Activated CD8-positive, alpha-beta memory T cell treated with anti-CD3 and anti-CD28 coated beads for 24 hours (primary cell): ENCODE results near the gene XPO1.
"Not testable (repeated sequence)": the region's sequence is repeated elsewhere in the genome, so short reads cannot be mapped to it uniquely, and the experiment has no call there.

Experiments used
- DNase-seq: peaks from one replicate; pipeline ENCODE4 v3.0.0-alpha.2; 2020

The XPO1 gene

GRCh38 chr2:61535449-61535848, 2.7 kb downstream of the XPO1 start:
- no peak for DNase-seq

- DNase-seq: no peak
Measured at GRCh38 chr2:61534926-61535325, 3.2 kb downstream of the XPO1 start.

GRCh38 chr2:61530749-61531148, 7.4 kb downstream of the XPO1 start:
- no peak for DNase-seq

- no peak for DNase-seq
Measured at GRCh38 chr2:61529944-61530735, 8.0 kb downstream of the XPO1 start.

- DNase-seq: peak; percentile 32
Measured at GRCh38 chr2:61520261-61520660, 17.9 kb downstream of the XPO1 start.

GRCh38 chr2:61512768-61513398, 25.3 kb downstream of the XPO1 start:
- DNase-seq: peak; percentile 37

- DNase-seq: peak; percentile 47
Measured at GRCh38 chr2:61510674-61511671, 27.2 kb downstream of the XPO1 start.

GRCh38 chr2:61504949-61505348, 33.2 kb downstream of the XPO1 start:
- peak; percentile 37 for DNase-seq

- no peak for DNase-seq
Measured at GRCh38 chr2:61499060-61499459, 39.1 kb downstream of the XPO1 start.

GRCh38 chr2:61493523-61493942, 44.6 kb downstream of the XPO1 start:
- DNase-seq: no peak

- no peak for DNase-seq
Measured at GRCh38 chr2:61492476-61492875, 45.7 kb downstream of the XPO1 start.

- DNase-seq: peak; percentile 32
Measured at GRCh38 chr2:61485281-61485680, 52.9 kb downstream of the XPO1 start.

GRCh38 chr2:61478086-61478485, 60.1 kb downstream of the XPO1 start:
- DNase-seq: no peak

GRCh38 chr2:61476929-61477589, 61.1 kb downstream of the XPO1 start:
- not testable (repeated sequence) for DNase-seq

- no peak for DNase-seq
Measured at GRCh38 chr2:61471905-61472805, 66.0 kb downstream of the XPO1 start.

GRCh38 chr2:61470965-61471904, 66.9 kb downstream of the XPO1 start, which contains the start of gene USP34:
TSS of gene USP34 (minus strand) at chr2:61471087. CDS start at chr2:61470692, 395 bp downstream.
- peak; percentile 92 for DNase-seq

GRCh38 chr2:61470122-61470951, 67.8 kb downstream of the XPO1 start:
- peak; percentile 90 for DNase-seq

GRCh38 chr2:61469424-61470121, 68.6 kb downstream of the XPO1 start:
- no peak for DNase-seq

GRCh38 chr2:61468231-61468630, 69.9 kb downstream of the XPO1 start:
- DNase-seq: not testable (repeated sequence)
